Choroid plexus epithelial cell (primary cell): ENCODE data around the gene MYO3A.

ENCODE experiments used
- DNase-seq: peaks from one replicate; pipeline ENCODE4 v3.0.0-alpha.2; 2010; ENCODE audit warnings: low read depth
- H3K4me3 ChIP-seq: 2 replicates; pipeline ENCODE4 v1.5.1; 2011; ENCODE audit warnings: low read depth, mild to moderate bottlenecking, control low read depth, low read length, moderate library complexity
- TF ChIP-seq, protein P1 (sequence below): conservative IDR thresholded peaks from 2 replicates; pipeline ENCODE4 v1.5.1; 2011; ENCODE audit warnings: low read depth, mild to moderate bottlenecking, control low read depth, inconsistent platforms, low read length, moderate library complexity

MYO3A gene

DNA sequence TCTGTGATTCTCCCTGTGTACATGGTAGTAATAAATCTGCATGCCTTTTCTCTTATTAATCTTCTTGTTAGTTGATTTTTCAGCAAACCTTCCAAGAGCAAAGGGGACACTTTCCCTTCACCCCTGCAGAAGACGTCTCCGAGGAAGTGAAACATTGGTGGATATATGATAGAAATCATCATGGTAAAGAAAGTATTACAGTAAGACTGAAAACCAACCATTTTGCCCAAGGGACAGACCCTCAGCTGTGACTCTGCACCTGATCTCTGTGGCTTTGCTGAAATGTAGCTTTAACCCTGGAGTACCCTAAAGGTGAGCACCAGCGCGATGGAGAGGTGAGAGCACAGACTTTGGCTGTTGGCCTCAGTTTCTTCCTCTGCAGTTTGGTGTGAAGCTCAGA, 32.8 kb upstream of the MYO3A start:
- TF ChIP-seq, protein P1, sequence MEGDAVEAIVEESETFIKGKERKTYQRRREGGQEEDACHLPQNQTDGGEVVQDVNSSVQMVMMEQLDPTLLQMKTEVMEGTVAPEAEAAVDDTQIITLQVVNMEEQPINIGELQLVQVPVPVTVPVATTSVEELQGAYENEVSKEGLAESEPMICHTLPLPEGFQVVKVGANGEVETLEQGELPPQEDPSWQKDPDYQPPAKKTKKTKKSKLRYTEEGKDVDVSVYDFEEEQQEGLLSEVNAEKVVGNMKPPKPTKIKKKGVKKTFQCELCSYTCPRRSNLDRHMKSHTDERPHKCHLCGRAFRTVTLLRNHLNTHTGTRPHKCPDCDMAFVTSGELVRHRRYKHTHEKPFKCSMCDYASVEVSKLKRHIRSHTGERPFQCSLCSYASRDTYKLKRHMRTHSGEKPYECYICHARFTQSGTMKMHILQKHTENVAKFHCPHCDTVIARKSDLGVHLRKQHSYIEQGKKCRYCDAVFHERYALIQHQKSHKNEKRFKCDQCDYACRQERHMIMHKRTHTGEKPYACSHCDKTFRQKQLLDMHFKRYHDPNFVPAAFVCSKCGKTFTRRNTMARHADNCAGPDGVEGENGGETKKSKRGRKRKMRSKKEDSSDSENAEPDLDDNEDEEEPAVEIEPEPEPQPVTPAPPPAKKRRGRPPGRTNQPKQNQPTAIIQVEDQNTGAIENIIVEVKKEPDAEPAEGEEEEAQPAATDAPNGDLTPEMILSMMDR = no peak
- DNase-seq = no peak
- no peak overlapping the region for H3K4me3 ChIP-seq

DNA sequence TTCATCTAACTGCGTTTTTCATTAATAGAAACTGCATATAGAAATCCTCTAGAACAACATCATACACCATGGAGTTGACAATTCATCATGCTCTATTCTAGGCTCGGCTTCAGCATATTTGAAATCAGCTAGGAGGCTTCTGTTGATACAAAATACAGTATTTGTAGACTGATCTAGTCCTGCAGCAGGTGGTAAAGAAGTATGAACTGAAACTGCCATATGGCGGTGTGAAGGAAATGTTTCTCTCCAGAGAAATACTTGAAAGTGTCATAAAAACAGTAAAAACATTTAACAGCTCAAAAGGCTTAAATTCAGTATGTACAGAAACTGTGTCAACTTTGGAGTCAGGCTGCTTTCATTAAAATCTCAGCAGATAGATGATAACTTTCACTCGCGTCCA, 32.0 kb upstream of the MYO3A start:
- no peak overlapping the region for H3K4me3 ChIP-seq
- TF ChIP-seq, protein P1 = no peak
- no peak for DNase-seq

DNA sequence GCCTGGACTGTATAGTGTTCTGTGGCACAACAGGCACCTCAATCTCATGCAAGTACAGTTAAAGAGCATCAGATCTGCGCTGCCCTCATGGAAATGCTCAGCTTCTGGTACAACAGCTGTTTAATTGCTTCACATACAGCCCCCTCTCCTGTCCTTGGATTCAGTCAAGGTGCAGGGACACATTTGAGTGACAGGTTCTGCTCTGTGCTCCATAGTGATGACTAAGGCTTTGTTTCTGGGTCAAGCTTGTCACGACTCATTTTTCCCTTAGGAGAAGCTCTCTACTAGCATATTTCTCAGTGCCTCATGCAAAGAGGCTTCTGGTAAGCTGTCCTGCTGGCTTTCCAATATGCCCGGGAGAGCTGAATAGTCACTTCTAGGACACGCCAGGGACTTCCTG, 26.8 kb upstream of the MYO3A start:
- no peak overlapping the region for H3K4me3 ChIP-seq
- TF ChIP-seq, protein P1 = no peak
- no peak for DNase-seq

DNA sequence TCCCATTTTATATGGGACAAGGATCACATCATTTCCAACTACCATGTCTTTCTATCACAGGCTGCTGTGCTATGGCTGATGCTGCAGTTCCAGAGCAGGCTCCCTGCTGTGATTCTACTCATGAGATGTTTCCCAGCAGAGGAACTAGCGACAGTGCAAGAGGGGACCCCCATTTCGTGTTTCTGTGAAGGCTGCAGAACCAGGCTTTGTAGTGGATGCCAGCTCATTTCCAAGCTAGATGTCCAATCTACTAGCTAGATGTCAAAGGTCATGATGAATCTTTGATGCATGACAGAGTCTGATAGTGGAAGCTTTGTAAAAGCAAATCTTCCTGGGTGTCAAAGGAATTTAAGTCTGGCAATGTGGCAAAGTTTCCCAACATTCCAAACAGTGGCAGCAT, 21.2 kb upstream of the MYO3A start:
- H3K4me3 ChIP-seq = no peak overlapping the region
- TF ChIP-seq, protein P1 = no peak
- no peak for DNase-seq

DNA sequence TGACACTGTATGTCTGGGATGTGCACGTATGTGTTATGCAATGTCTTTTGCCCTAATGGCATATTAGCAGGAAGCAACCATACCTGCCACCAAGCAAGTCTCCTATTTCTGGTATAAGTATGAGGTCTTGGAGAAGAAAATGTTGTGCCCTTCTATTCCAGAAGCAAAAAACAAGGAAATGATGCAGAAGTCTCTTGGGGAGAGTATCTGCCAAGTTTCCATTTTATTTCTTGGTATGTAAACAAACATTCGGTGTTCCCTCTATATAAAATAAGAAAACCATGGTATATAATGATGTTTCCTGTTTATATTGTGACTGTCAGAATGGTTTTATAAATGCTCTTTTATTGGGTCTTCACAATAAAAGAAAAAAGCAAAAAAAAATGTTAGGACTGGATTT, 19.3 kb upstream of the MYO3A start:
- TF ChIP-seq, protein P1 = no peak
- no peak overlapping the region for H3K4me3 ChIP-seq
- DNase-seq = no peak

DNA sequence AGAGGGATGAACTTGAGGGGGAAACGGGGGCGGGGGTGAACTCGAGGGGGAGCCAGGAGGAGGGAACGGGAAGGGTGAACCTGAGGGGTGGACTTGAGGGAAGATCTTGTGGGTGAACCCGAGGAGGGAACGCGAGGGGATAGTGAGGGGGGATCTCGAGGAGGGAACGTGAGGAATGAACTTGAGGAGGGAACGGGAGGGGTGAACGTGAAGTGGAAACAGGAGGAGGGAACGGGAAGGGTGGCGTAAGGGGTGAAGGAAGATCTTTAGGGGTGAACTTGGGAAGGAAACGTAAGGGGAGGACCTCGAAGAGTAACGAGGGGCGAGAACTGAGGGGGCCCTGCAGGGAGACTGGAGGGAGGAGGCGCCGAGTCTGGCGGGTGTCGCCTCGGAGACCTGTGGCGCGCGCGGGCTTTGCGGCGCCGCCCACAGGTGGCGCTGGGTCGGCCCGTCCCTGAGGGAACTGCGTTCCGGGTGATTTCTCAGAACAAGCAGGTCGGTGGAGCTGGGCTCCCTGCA, 651 bp downstream of the MYO3A start:
- H3K4me3 ChIP-seq = no peak overlapping the region
- TF ChIP-seq, protein P1 = no peak
- no peak for DNase-seq

DNA sequence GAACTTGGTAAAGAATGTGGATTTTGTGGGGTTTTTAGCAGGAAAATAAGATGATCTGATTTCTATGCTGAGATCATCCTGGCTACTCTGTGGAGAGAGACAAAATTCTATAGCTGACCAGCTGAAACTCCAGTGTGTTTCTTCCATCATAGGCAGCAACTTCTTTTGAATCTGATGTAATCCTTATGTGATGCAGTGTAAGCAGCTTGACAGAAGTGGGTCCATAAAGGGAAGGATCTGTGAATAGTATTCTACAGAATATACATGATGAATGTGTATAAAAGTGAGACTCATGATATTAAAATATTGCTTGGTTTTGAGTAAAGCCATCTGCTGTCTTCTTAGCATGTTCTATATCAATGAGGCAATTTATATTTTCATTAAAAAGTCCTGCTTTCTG, 4.4 kb downstream of the MYO3A start:
- DNase-seq = no peak
- TF ChIP-seq, protein P1 = no peak
- no peak overlapping the region for H3K4me3 ChIP-seq
